Lower leg skin (tissue), 3 donors: ENCODE results near the gene CCR9.

ENCODE experiments used
- CTCF ChIP-seq, 3 donors: fragments of 450-650 bp; IDR thresholded peaks; one replicate each; pipeline ENCODE4 v1.5.1; 2016; ENCODE audit warnings: antibody characterized with exemption in 3 of 3, mild to moderate bottlenecking in 3 of 3, moderate library complexity in 2 of 3
- POLR2A ChIP-seq, 2 donors: fragments of 450-650 bp; IDR thresholded peaks; one replicate each; pipeline ENCODE4 v1.6.1; 2016 to 2017; ENCODE audit warnings: antibody characterized with exemption in 2 of 2, mild to moderate bottlenecking in 1 of 2, moderate library complexity in 1 of 2

DNA sequence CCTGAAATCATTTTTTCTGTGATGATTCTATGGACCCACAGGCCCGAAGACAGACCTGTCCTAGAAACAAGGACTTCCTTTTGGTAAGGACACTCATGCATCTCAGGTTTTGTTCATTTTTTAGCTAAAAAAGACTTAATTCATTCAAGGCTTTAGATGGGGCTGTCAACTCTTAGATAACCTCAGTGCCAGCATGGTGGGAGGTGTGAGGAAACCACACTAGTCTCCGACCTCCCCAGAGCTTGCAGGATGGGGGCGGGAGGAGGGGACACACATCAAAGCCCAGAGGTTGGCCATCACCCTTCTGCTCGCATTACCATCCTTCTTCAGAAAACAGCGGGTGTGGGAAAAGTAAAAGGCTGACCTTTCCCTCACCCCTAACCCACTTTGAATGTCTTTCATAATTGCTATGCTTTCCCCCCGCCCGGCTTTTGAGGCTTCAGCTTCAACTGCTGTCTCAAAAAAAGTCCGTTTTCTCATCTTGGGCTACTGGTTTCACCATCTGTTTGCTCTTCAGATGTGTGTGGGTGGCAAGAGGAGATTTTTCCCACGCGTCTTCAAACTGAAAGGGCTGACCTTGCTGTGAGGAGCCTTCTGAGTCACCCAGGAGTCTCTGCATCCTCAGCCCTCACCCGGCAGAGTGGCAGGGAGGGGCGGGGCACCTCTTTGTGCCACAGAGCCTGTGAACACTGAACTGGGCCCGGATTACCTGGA is 29.3 kb downstream of the CCR9 start:
- no peak for TF ChIP-seq CTCF (IDR thresholded peaks at IDR 0.05)
- TF ChIP-seq POLR2A (IDR thresholded peaks at IDR 0.05): no peak
